Measurements from ENCODE around the gene PARP15.
A peak's percentile ranks its signal among the peaks of the same experiment; 100 is the strongest.
"Not testable (repeated sequence)": the region's sequence is repeated elsewhere in the genome, so short reads cannot be mapped to it uniquely, and the experiment has no call there.

PARP15 gene

DNA sequence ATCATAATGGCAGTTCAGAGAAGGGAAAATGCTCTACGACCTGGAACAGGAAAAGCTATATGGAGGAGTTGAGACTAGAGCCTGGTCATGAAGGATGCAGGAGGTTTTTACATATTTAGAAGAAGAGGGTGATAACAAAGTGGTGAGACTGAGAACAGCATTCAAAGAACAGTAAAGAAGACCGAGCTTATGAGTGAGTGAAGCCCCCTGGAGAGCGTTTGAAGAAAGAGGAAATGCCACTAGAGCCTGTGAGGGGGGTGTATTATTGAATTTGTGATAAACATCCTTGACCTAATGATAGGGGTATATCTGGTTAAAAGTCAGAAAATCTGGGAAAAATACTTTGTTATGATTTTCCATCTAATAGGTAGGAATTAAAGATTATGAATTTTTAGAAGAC is 17.5 kb upstream of the PARP15 start:
- TF ChIP-seq, protein P1, sequence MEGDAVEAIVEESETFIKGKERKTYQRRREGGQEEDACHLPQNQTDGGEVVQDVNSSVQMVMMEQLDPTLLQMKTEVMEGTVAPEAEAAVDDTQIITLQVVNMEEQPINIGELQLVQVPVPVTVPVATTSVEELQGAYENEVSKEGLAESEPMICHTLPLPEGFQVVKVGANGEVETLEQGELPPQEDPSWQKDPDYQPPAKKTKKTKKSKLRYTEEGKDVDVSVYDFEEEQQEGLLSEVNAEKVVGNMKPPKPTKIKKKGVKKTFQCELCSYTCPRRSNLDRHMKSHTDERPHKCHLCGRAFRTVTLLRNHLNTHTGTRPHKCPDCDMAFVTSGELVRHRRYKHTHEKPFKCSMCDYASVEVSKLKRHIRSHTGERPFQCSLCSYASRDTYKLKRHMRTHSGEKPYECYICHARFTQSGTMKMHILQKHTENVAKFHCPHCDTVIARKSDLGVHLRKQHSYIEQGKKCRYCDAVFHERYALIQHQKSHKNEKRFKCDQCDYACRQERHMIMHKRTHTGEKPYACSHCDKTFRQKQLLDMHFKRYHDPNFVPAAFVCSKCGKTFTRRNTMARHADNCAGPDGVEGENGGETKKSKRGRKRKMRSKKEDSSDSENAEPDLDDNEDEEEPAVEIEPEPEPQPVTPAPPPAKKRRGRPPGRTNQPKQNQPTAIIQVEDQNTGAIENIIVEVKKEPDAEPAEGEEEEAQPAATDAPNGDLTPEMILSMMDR (IDR thresholded peaks at IDR 0.05; ENCODE audit: low read depth, low read length), result no peak
- H3K4me3 ChIP-seq (ENCODE audit: low read depth, low read length), result no peak overlapping the region

DNA sequence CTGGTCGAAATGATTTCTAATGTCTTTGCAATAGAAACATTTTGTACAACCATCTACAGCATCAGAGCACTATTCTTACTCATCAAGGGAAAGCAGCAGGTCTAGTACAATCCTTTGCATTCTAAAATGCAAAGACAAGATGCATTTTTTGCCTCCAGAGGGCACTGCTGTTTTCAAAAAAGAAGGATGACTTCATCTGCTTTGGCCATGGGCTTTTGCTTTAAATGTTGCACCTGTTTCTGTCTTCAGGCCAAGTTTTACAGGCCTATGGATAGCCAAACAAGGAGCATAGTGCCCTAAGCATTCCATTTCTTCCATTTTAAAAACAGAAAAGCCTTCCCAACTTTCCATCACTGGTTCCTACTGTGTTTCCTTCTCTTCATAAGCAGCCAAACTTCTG is 16.8 kb upstream of the PARP15 start:
- H3K4me3 ChIP-seq (ENCODE audit: low read depth, low read length), result no peak overlapping the region
- TF ChIP-seq, protein P1 (IDR thresholded peaks at IDR 0.05; ENCODE audit: low read depth, low read length), result 0 out of 2 replicates have a peak, but pooled peaks have one; percentile 8

DNA sequence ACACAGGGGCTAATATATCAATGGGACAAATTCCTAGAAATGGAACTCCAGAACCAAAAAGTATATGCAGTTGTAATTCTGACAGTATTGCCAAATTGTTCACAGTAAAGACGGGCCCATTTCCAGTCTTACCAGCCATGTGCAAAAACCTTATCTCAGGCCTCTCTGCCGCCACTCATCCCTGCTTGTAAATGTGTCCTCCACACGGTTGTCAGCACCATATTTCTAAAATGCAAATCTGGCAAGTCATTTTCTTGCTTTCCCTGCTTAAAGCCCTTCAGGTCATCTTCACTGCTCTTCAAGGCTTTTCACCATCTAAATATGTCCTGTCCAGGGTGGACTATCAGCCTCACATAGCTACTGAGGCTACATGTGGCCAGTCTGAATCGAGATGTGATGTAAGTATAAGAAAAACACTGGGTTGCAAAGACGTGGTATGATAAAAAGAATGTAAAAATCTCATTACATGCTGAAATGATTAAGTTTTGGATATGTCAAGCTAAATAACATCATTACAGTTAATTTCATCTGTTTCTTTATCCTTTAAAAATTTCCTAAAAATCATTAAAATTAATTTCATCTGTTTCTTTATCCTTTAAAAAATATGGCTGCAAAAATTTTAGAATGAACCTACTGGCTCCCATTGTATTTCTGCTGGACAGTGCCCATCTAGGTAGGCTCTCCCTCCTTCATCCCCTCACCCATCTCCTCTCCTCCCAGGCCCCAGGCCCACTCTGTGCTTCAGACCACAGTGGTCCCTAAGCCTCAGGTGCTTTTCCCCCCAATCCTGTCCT is 14.3 kb upstream of the PARP15 start:
- TF ChIP-seq, protein P1 (IDR thresholded peaks at IDR 0.05; ENCODE audit: low read depth, low read length), result no peak
- peak overlapping the region; percentile 85 for H3K4me3 ChIP-seq (ENCODE audit: low read depth, low read length)

DNA sequence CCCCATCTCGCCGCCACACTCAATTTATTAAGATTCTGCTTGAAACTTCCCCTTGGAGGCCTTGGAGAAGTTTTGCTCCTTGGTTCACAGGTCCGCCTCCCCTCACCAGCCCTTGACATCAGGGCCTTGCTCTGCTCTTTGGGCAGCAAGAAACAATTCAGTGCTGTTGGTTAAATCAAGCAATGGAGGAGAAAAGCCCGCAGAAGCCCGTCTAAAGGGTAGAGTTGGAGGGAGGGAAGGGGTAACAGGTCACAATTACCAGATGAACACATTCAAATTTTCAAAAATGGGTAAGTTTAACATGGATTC is 13.8 kb upstream of the PARP15 start:
- TF ChIP-seq, protein P1 (IDR thresholded peaks at IDR 0.05; ENCODE audit: low read depth, low read length), result no peak
- peak overlapping the region; percentile 85 for H3K4me3 ChIP-seq (ENCODE audit: low read depth, low read length)

DNA sequence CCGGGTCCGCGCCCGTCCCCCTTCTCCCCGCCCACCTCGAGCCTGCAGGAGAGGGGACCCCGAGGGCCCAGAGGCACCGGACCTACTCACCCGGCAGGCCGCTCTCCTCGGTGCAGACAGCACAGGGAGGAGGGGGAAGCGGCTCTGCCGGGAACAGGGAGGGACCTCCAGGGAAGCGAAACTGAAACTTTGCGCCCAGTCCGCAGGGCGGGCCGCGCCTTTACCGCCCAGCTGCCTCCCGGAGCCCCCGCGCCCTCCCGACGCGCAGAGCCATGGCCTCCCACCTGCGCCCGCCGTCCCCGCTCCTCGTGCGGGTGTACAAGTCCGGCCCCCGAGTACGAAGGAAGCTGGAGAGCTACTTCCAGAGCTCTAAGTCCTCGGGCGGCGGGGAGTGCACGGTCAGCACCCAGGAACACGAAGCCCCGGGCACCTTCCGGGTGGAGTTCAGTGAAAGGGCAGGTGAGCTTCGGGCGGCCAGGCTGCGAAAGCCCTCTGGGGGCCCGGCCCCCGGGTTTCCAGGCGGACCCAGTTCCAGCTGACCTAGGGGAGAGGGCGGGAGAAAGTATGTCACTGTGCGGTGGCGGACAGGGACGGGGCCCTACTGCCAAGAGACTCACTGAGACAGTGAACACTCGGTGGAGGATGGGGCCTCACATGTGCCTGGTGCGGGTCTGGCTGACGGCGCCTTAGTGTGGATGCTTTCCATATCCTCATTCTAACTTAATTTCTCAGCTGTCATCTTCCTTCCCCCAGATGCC is 13.1 kb upstream of the PARP15 start, which contains the start of the genes DTX3L and PARP9:
Gene DTX3L (plus strand): TSS at position 184 of the 758 bp plus-strand sequence. CDS start 89 bp downstream, at position 273.
Gene PARP9 (minus strand): TSS at position 146 of the 758 bp plus-strand sequence. CDS start 4,680 bp downstream, outside the sequence.
- TF ChIP-seq, protein P1 (IDR thresholded peaks at IDR 0.05; ENCODE audit: low read depth, low read length), result no peak
- H3K4me3 ChIP-seq (ENCODE audit: low read depth, low read length), result peak within 1 kb of the TSS; percentile 85

DNA sequence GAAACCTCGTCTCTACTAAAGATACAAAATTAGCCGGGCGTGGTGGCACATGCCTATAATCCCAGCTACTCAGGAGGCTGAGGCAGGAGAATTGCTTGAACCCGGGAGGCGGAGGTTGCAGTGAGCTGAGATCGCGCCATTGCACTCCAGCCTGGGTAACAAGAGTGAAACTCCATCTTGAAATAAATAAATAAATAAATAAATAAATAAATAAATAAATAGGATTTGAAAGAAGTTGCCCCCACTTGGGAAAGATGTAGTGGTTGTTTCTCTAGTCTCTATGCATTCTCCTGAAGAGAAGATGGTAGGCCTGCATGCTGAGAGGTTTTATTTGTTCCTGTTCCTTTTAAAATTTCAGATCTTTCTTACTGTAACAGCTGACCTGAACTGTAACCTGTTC is 9.3 kb upstream of the PARP15 start:
- not testable (repeated sequence) for H3K4me3 ChIP-seq (ENCODE audit: low read depth, low read length)

DNA sequence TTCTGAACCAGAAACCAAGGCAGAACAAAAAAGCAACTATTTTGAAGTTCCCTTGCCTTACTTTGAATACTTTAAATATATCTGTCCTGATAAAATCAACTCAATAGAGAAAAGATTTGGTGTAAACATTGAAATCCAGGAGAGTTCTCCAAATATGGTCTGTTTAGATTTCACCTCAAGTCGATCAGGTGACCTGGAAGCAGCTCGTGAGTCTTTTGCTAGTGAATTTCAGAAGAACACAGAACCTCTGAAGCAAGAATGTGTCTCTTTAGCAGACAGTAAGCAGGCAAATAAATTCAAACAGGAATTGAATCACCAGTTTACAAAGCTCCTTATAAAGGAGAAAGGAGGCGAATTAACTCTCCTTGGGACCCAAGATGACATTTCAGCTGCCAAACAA is 8.7 kb upstream of the PARP15 start:
- TF ChIP-seq, protein P1 (IDR thresholded peaks at IDR 0.05; ENCODE audit: low read depth, low read length), result no peak
- no peak overlapping the region for H3K4me3 ChIP-seq (ENCODE audit: low read depth, low read length)
